Measurements from ENCODE around the gene GSG1.
"Not testable (repeated sequence)": the region's sequence is repeated elsewhere in the genome, so short reads cannot be mapped to it uniquely, and the experiment has no call there.

The GSG1 gene

DNA sequence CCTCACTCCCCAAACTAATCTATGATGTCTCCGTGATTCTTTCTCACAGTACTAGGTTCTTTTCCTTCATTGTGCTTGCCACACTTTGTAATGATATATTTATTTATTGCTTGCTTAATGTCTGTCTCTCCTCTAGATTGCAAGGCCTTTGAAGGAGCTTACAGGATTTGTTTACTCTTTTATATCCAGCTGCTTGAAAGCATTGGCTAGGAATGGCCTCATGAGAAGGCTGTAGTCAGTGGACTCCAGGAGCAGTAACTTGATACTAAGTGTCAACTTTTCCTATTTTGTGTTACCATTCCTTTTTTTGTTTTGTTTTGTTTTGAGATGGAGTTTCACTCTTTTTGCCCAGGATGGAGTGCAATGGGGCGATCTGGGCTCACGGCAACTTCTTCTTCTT is 66.6 kb downstream of the GSG1 start:
- TF ChIP-seq GABPA (IDR thresholded peaks at IDR 0.05; ENCODE audit: low read depth) (no peak), CTCF (IDR thresholded peaks at IDR 0.05; ENCODE audit: insufficient read depth, low read length) (no peak), REST (IDR thresholded peaks at IDR 0.05; ENCODE audit: insufficient replicate concordance, low read depth) (no peak), SPI1 (IDR thresholded peaks at IDR 0.05; ENCODE audit: borderline replicate concordance, low read depth) (no peak), POLR2AphosphoS5 (IDR thresholded peaks at IDR 0.05; ENCODE audit: low read depth) (no peak)
- H3K27ac ChIP-seq (replicated peaks): no peak overlapping the region
- H3K27me3 ChIP-seq (ENCODE audit: insufficient read depth, poor library complexity, severe bottlenecking): no peaks in the 10 kb centered on the region
- DNase-seq (ENCODE audit: low read depth in 1 of 2, low spot score in 1 of 2): no peak
- no peak overlapping the region for H3K4me3 ChIP-seq (replicated peaks; ENCODE audit: insufficient read depth, low read length)

- not testable (repeated sequence) for DNase-seq (ENCODE audit: low read depth in 1 of 2, low spot score in 1 of 2); H3K27me3 ChIP-seq (ENCODE audit: insufficient read depth, poor library complexity, severe bottlenecking); H3K4me3 ChIP-seq (replicated peaks; ENCODE audit: insufficient read depth, low read length); H3K27ac ChIP-seq (replicated peaks)
These were observed 68.1 kb downstream of the GSG1 start for GRCh38 chr12:13035335-13035734.
